Activated T-helper 1 cell treated with anti-CD3 and anti-CD28 coated beads, Interleukin-12 subunit alpha, Interleukin-12 subunit beta, Interleukin-2, Interleukin-4 antibody, amounts not matched to agents 30 ng/mL and 10 ng/mL and 1 ng/mL, durations not matched to agents 14 hours and 24 hours and 36 hours (primary cell): ENCODE data around the gene AKAP14. TPM values are rescaled to one million over a fixed set of nuclear protein-coding genes. Genes with fewer than 3 reads are reported as not detected.
A peak's percentile ranks its signal among the peaks of the same experiment; 100 is the strongest.
"Not testable (repeated sequence)": the region's sequence is repeated elsewhere in the genome, so short reads cannot be mapped to it uniquely, and the experiment has no call there.

Experiments used
- DNase-seq: peaks from one replicate; pipeline ENCODE4 v3.0.0; 2021; ENCODE audit warnings: low spot score
- H3K27ac Mint-ChIP-seq: one replicate; pipeline ENCODE4 v1.8.0; 2021; ENCODE audit warnings: mild to moderate bottlenecking, mixed read lengths
- H3K27me3 Mint-ChIP-seq: one replicate; pipeline ENCODE4 v1.8.0; 2022; ENCODE audit warnings: mild to moderate bottlenecking, moderate library complexity, mixed read lengths; ENCODE audit not compliant: insufficient read depth
- H3K36me3 Mint-ChIP-seq: one replicate; pipeline ENCODE4 v1.8.0; 2021; ENCODE audit warnings: low read depth, mixed read lengths
- H3K4me1 Mint-ChIP-seq: one replicate; pipeline ENCODE4 v1.8.0; 2021; ENCODE audit warnings: low read depth, mixed read lengths
- H3K4me3 Mint-ChIP-seq: one replicate; pipeline ENCODE4 v1.8.0; 2021; ENCODE audit warnings: mild to moderate bottlenecking, moderate library complexity, mixed read lengths
- H3K9me3 Mint-ChIP-seq: one replicate; pipeline ENCODE4 v1.8.0; 2021; ENCODE audit warnings: mixed read lengths
- intact Hi-C: fragments of 100-400 bp; cut with micrococcal nuclease; formaldehyde crosslinking; loops from one replicate; pipeline ENCODE4 v1.15.1; 2024
- total RNA-seq: library from RNA; stranded (reverse); gene quantifications from 2 replicates; pipeline ENCODE4 v1.2.3, GENCODE V29; 2022

Gene AKAP14
- total RNA-seq, 1 donor from 2014 or later = not detected

GRCh38 chrX:119887721-119888425 lies 7.8 kb upstream of the AKAP14 start:
- DNase-seq = peak; percentile 34
- Mint-ChIP-seq H3K36me3 (no peaks in the 10 kb centered on the region), H3K27me3 (no peaks in the 10 kb centered on the region), H3K27ac (no peak overlapping the region), H3K9me3 (no peaks in the 10 kb centered on the region), H3K4me3 (peak overlapping the region; percentile 5), H3K4me1 (peaks cover 6% of the 10 kb centered on the region)
- intact Hi-C loops = no loop called here

- H3K27ac Mint-ChIP-seq, intact Hi-C loops, H3K4me3 Mint-ChIP-seq, H3K36me3 Mint-ChIP-seq, DNase-seq, H3K9me3 Mint-ChIP-seq, H3K4me1 Mint-ChIP-seq, H3K27me3 Mint-ChIP-seq: not testable (repeated sequence)
Observed at GRCh38 chrX:119890626-119891025, 5.1 kb upstream of the AKAP14 start.

GRCh38 chrX:119891961-119892692 lies 3.6 kb upstream of the AKAP14 start:
- intact Hi-C loops = not testable (repeated sequence)

GRCh38 chrX:119899125-119899524 lies 3.4 kb downstream of the AKAP14 start:
- no peaks in the 10 kb centered on the region for H3K27me3 Mint-ChIP-seq
- no peaks in the 10 kb centered on the region for H3K36me3 Mint-ChIP-seq

More at GRCh38 chrX:119891961-119892692, 3.6 kb upstream of the AKAP14 start:
- not testable (repeated sequence) for H3K27me3 Mint-ChIP-seq, DNase-seq, H3K4me3 Mint-ChIP-seq, H3K4me1 Mint-ChIP-seq, H3K9me3 Mint-ChIP-seq, H3K27ac Mint-ChIP-seq, H3K36me3 Mint-ChIP-seq

GRCh38 chrX:119900976-119901375 lies 5.3 kb downstream of the AKAP14 start:
- no peak for DNase-seq
- Mint-ChIP-seq H3K27ac (no peak overlapping the region), H3K9me3 (no peaks in the 10 kb centered on the region), H3K4me1 (no peaks in the 10 kb centered on the region), H3K4me3 (no peak overlapping the region), H3K27me3 (no peaks in the 10 kb centered on the region), H3K36me3 (no peaks in the 10 kb centered on the region)
- intact Hi-C loops = no loop called here

More at GRCh38 chrX:119899125-119899524, 3.4 kb downstream of the AKAP14 start:
- no peaks in the 10 kb centered on the region for H3K4me1 Mint-ChIP-seq
- no peak overlapping the region for H3K4me3 Mint-ChIP-seq
- intact Hi-C loops = no loop called here
- DNase-seq = no peak
- H3K27ac Mint-ChIP-seq = no peak overlapping the region
- H3K9me3 Mint-ChIP-seq = no peaks in the 10 kb centered on the region

- Mint-ChIP-seq H3K4me1 (no peaks in the 10 kb centered on the region), H3K27me3 (peaks cover 3% of the 10 kb centered on the region), H3K36me3 (no peaks in the 10 kb centered on the region), H3K27ac (no peak overlapping the region), H3K4me3 (no peak overlapping the region), H3K9me3 (no peaks in the 10 kb centered on the region)
- DNase-seq = no peak
- intact Hi-C loops = no loop called here
Observed at GRCh38 chrX:119916310-119916709, 20.6 kb downstream of the AKAP14 start.

GRCh38 chrX:119917877-119918276 lies 22.2 kb downstream of the AKAP14 start:
- H3K4me1 Mint-ChIP-seq = no peaks in the 10 kb centered on the region
- H3K27ac Mint-ChIP-seq = no peak overlapping the region
- peaks cover 3% of the 10 kb centered on the region for H3K27me3 Mint-ChIP-seq
- intact Hi-C loops = no loop called here
- H3K4me3 Mint-ChIP-seq = no peak overlapping the region
- DNase-seq = no peak
- H3K9me3 Mint-ChIP-seq = no peaks in the 10 kb centered on the region
- no peaks in the 10 kb centered on the region for H3K36me3 Mint-ChIP-seq

- Mint-ChIP-seq H3K36me3 (peaks cover 5% of the 10 kb centered on the region), H3K4me3 (no peak overlapping the region), H3K27ac (no peak overlapping the region), H3K4me1 (no peaks in the 10 kb centered on the region), H3K27me3 (peaks cover 3% of the 10 kb centered on the region), H3K9me3 (no peaks in the 10 kb centered on the region)
- DNase-seq = no peak
- intact Hi-C loops = no loop called here
Observed at GRCh38 chrX:119919835-119920585, 24.3 kb downstream of the AKAP14 start.

- H3K27me3 Mint-ChIP-seq, H3K4me3 Mint-ChIP-seq, H3K4me1 Mint-ChIP-seq, H3K9me3 Mint-ChIP-seq, H3K27ac Mint-ChIP-seq, intact Hi-C loops, DNase-seq: not testable (repeated sequence)
- peaks cover 11% of the 10 kb centered on the region for H3K36me3 Mint-ChIP-seq
Observed at GRCh38 chrX:119922391-119922790, 26.7 kb downstream of the AKAP14 start.

GRCh38 chrX:119935215-119935874 lies 39.7 kb downstream of the AKAP14 start:
- intact Hi-C loops = no loop called here
- Mint-ChIP-seq H3K4me1 (no peaks in the 10 kb centered on the region), H3K36me3 (peaks cover 16% of the 10 kb centered on the region), H3K9me3 (no peaks in the 10 kb centered on the region), H3K27me3 (no peaks in the 10 kb centered on the region), H3K4me3 (no peak overlapping the region), H3K27ac (no peak overlapping the region)
- DNase-seq = no peak

GRCh38 chrX:119941336-119941735 lies 45.6 kb downstream of the AKAP14 start:
- no peak overlapping the region for H3K27ac Mint-ChIP-seq
- peak overlapping the region; percentile 93 for H3K4me3 Mint-ChIP-seq
- intact Hi-C loops = loop anchor here (5.0 to 10.0 kb wide), 2 partner anchors 369 to 707 kb away; partner anchors contain the start of genes PGRMC1 and UBE2A
- H3K4me1 Mint-ChIP-seq = peaks cover 16% of the 10 kb centered on the region
- H3K9me3 Mint-ChIP-seq = no peaks in the 10 kb centered on the region
- H3K36me3 Mint-ChIP-seq = peaks cover 4% of the 10 kb centered on the region
- DNase-seq = no peak
- H3K27me3 Mint-ChIP-seq = no peaks in the 10 kb centered on the region

- intact Hi-C loops = loop anchor here (2.0 to 10.0 kb wide), 3 partner anchors 303 to 707 kb away; partner anchors contain the start of genes PGRMC1 and UBE2A
- Mint-ChIP-seq H3K36me3 (peaks cover 4% of the 10 kb centered on the region), H3K4me3 (peak overlapping the region; percentile 93), H3K4me1 (peaks cover 16% of the 10 kb centered on the region), H3K9me3 (no peaks in the 10 kb centered on the region), H3K27me3 (no peaks in the 10 kb centered on the region), H3K27ac (peak overlapping the region; percentile 97)
- no peak for DNase-seq
Observed at GRCh38 chrX:119942173-119942819, 46.6 kb downstream of the AKAP14 start.
